PC-3 (cell line): ENCODE data around the gene EXO1. TPM values are rescaled to one million over a fixed set of nuclear protein-coding genes. Genes with fewer than 3 reads are reported as not detected.

ENCODE experiments used
- ATAC-seq: fragments of 200-7000 bp; cut with Tn5 transposase; 2 replicates; pipeline ENCODE4 v1.9.1; 2020; ENCODE audit warnings: mild to moderate bottlenecking, moderate library complexity
- BruUV-seq: library from RNA; stranded (reverse); fragments of 400-500 nt; replicated peaks from 2 replicates; lab custom pipeline; 2021; lab: Mats Ljungman, UMichigan
- CTCF ChIA-PET: fragments of 300-600 bp; sonication (Branson Sonifier 250); formaldehyde crosslinking; loops from one replicate; lab custom pipeline; 2022; ENCODE audit warnings: antibody characterized with exemption; lab: Charles Lee
- POLR2A ChIA-PET: fragments of 300-600 bp; sonication (Branson Sonifier 250); formaldehyde crosslinking; loops from one replicate; lab custom pipeline; 2022; ENCODE audit warnings: antibody characterized with exemption; ENCODE audit not compliant: unreplicated experiment; lab: Charles Lee
- DNase-seq: peaks from one replicate; pipeline ENCODE4 v3.0.0-alpha.2; 2015
- H2AFZ ChIP-seq: fragments of 300-600 bp; sonication (generic); 2 replicates; pipeline ENCODE4 v1.6.0; 2016; ENCODE audit warnings: antibody characterized with exemption, low read length
- H3F3A ChIP-seq: fragments of 300-600 bp; sonication (generic); one replicate; pipeline ENCODE4 v1.6.0; 2017; ENCODE audit warnings: antibody characterized with exemption, low read length, control low read depth, mild to moderate bottlenecking; ENCODE audit not compliant: unreplicated experiment
- H3K27ac ChIP-seq: fragments of 300-600 bp; sonication (generic); 2 replicates; pipeline ENCODE4 v1.5.1; 2016; ENCODE audit warnings: mild to moderate bottlenecking, low read length
- H3K27me3 ChIP-seq: fragments of 300-600 bp; sonication (generic); 2 replicates; pipeline ENCODE4 v1.6.1; 2016; ENCODE audit warnings: low read length, mixed read lengths
- H3K36me3 ChIP-seq: fragments of 300-600 bp; sonication (generic); 2 replicates; pipeline ENCODE4 v1.6.1; 2016; ENCODE audit warnings: low read depth, mixed run types, low read length, mixed read lengths
- H3K4me1 ChIP-seq: fragments of 300-600 bp; sonication (generic); 2 replicates; pipeline ENCODE4 v1.5.1; 2016; ENCODE audit warnings: low read length; ENCODE audit not compliant: insufficient read depth
- H3K4me2 ChIP-seq: fragments of 300-600 bp; sonication (generic); 2 replicates; pipeline ENCODE4 v1.6.0; 2016; ENCODE audit warnings: low read length
- H3K4me3 ChIP-seq: fragments of 300-600 bp; sonication (generic); 2 replicates; pipeline ENCODE4 v1.5.1; 2016; ENCODE audit warnings: mild to moderate bottlenecking, low read length, mixed read lengths
- H3K79me2 ChIP-seq: fragments of 300-600 bp; sonication (generic); 2 replicates; pipeline ENCODE4 v1.6.1; 2017; ENCODE audit warnings: low read length, mixed read lengths
- H3K9ac ChIP-seq: fragments of 300-600 bp; sonication (generic); 2 replicates; pipeline ENCODE4 v1.6.0; 2016; ENCODE audit warnings: mild to moderate bottlenecking, low read length
- H3K9me2 ChIP-seq: fragments of 300-600 bp; sonication (generic); replicated peaks from 2 replicates; pipeline ENCODE4 v1.6.1; 2016; ENCODE audit warnings: mixed run types, low read length, mixed read lengths
- H3K9me3 ChIP-seq: fragments of 300-600 bp; sonication (generic); 2 replicates; pipeline ENCODE4 v1.6.1; 2016; ENCODE audit warnings: low read length, mixed read lengths
- H4K20me1 ChIP-seq: fragments of 300-600 bp; sonication (generic); 2 replicates; pipeline ENCODE4 v1.6.1; 2016; ENCODE audit warnings: low read length, mixed read lengths
- EZH2 ChIP-seq: fragments of 300-600 bp; sonication (generic); IDR thresholded peaks from one replicate; pipeline ENCODE4 v1.6.1; 2017; ENCODE audit warnings: antibody characterized with exemption, mild to moderate bottlenecking, low read length; ENCODE audit not compliant: unreplicated experiment
- EZH2phosphoT487 ChIP-seq: fragments of 300-600 bp; sonication (generic); IDR thresholded peaks from 2 replicates; pipeline ENCODE4 v1.6.1; 2018; ENCODE audit warnings: mild to moderate bottlenecking, antibody characterized with exemption, low read length, borderline replicate concordance
- intact Hi-C: fragments of 100-400 bp; cut with micrococcal nuclease; formaldehyde crosslinking; loops from 2 replicates; pipeline ENCODE4 v1.9.0; 2023
- total RNA-seq: library from RNA; depleted of rRNA; stranded (reverse); fragments of >200 nt; gene quantifications from 2 replicates; pipeline ENCODE4 v1.2.3, GENCODE V29; 2014
- TF ChIP-seq, protein P1 (sequence below): fragments of 300-600 bp; sonication (generic); conservative IDR thresholded peaks from 2 replicates; pipeline ENCODE4 v1.5.1; 2017; ENCODE audit warnings: antibody characterized with exemption, low read depth, mild to moderate bottlenecking, low read length

The EXO1 gene
- total RNA-seq, 1 experiment from 2014 or later, result 41.3 TPM

DNA sequence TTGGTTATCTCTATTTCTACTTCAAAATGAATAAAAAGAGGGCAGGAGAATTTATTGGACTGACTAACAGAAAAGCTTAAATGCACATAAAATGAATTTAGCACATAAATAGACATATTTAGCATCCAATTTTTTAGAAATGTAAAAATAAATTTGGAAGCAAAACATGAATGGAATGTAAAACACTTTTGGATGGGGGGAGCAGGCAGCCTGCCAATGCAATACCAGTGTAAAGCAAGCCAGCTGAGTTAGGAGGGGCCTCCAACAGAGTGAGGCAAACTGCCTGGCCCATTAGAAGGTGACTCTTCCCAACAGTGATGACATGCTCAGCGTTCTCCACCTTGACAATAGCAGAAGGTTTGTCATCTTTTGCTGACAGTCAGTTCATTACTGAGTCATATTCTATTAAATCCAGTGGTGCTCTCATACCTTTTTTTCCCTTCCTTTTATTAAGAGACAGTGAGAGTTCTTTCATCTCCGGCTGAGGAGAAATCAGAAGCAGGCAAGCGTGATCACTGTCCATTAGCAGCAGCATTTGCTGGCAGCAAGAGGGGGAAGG, 19.5 kb upstream of the EXO1 start:
- H3K9me3 ChIP-seq, result no peaks in the 10 kb centered on the region
- no peak overlapping the region for H3K4me3 ChIP-seq
- no peaks in the 10 kb centered on the region for H3K9me2 ChIP-seq
- BruUV-seq, result no TSS peak
- no peaks in the 10 kb centered on the region for H3K79me2 ChIP-seq
- 0 out of 2 replicates have a peak overlapping the region, but pooled peaks have one; percentile 11 for H2AFZ ChIP-seq
- POLR2A ChIA-PET, result no interaction called here
- no peak overlapping the region for H3K9ac ChIP-seq
- intact Hi-C loops, result loop anchor here (10.0 kb wide), 1 partner anchor 404 kb away; no protein-coding TSS in a partner anchor
- H3K27ac ChIP-seq, result no peak overlapping the region
- H3K36me3 ChIP-seq, result no peaks in the 10 kb centered on the region
- no peaks in the 10 kb centered on the region for H3F3A ChIP-seq
- peaks cover 15% of the 10 kb centered on the region for H3K4me1 ChIP-seq
- TF ChIP-seq, protein P1, sequence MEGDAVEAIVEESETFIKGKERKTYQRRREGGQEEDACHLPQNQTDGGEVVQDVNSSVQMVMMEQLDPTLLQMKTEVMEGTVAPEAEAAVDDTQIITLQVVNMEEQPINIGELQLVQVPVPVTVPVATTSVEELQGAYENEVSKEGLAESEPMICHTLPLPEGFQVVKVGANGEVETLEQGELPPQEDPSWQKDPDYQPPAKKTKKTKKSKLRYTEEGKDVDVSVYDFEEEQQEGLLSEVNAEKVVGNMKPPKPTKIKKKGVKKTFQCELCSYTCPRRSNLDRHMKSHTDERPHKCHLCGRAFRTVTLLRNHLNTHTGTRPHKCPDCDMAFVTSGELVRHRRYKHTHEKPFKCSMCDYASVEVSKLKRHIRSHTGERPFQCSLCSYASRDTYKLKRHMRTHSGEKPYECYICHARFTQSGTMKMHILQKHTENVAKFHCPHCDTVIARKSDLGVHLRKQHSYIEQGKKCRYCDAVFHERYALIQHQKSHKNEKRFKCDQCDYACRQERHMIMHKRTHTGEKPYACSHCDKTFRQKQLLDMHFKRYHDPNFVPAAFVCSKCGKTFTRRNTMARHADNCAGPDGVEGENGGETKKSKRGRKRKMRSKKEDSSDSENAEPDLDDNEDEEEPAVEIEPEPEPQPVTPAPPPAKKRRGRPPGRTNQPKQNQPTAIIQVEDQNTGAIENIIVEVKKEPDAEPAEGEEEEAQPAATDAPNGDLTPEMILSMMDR, result no peak
- no peak for TF ChIP-seq EZH2phosphoT487
- no peak for TF ChIP-seq EZH2
- H3K4me2 ChIP-seq, result peak overlapping the region; percentile 32
- no peaks in the 10 kb centered on the region for H4K20me1 ChIP-seq
- ATAC-seq (peak; percentile 100), DNase-seq (peak; percentile 82)
- CTCF ChIA-PET, result no interaction called here
- H3K27me3 ChIP-seq, result no peaks in the 10 kb centered on the region

- Histone ChIP-seq H3K79me2 (no peaks in the 10 kb centered on the region), H3K9ac (no peak overlapping the region), H2AFZ (no peak overlapping the region), H3F3A (no peaks in the 10 kb centered on the region), H3K27me3 (no peaks in the 10 kb centered on the region), H4K20me1 (no peaks in the 10 kb centered on the region), H3K27ac (no peak overlapping the region), H3K4me3 (no peak overlapping the region), H3K36me3 (no peaks in the 10 kb centered on the region), H3K9me2 (no peaks in the 10 kb centered on the region), H3K4me2 (no peak overlapping the region), H3K9me3 (no peaks in the 10 kb centered on the region), H3K4me1 (peaks cover 15% of the 10 kb centered on the region)
- ChIA-PET POLR2A (no interaction called here), CTCF (no interaction called here)
- no peak for TF ChIP-seq EZH2phosphoT487
- TF ChIP-seq EZH2, result no peak
- TF ChIP-seq, protein P1, result no peak
- intact Hi-C loops, result loop anchor here (10.0 kb wide), 1 partner anchor 405 kb away; no protein-coding TSS in a partner anchor
- BruUV-seq, result no TSS peak
- ATAC-seq, result no peak
- DNase-seq, result no peak
Observed at GRCh38 chr1:241829468-241829867, 18.5 kb upstream of the EXO1 start.

GRCh38 chr1:241834733-241835377, 13.1 kb upstream of the EXO1 start:
- Histone ChIP-seq H3K9me3 (no peaks in the 10 kb centered on the region), H3K9me2 (no peaks in the 10 kb centered on the region), H3K4me2 (no peak overlapping the region), H2AFZ (no peak overlapping the region), H3K4me1 (peaks cover 28% of the 10 kb centered on the region), H3F3A (no peaks in the 10 kb centered on the region), H3K79me2 (no peaks in the 10 kb centered on the region), H3K27me3 (no peaks in the 10 kb centered on the region), H3K9ac (no peak overlapping the region), H3K36me3 (no peaks in the 10 kb centered on the region), H3K4me3 (no peak overlapping the region), H3K27ac (no peak overlapping the region), H4K20me1 (no peaks in the 10 kb centered on the region)
- peak; percentile 76 for DNase-seq
- CTCF ChIA-PET, result no interaction called here
- POLR2A ChIA-PET, result no interaction called here
- no peak for TF ChIP-seq EZH2phosphoT487
- TF ChIP-seq EZH2, result no peak
- TF ChIP-seq, protein P1, result peak; percentile 93
- intact Hi-C loops, result loop anchor here (1.0 to 5.0 kb wide), 4 partner anchors 118 to 304 kb away; no protein-coding TSS in a partner anchor
- BruUV-seq, result no TSS peak
- peak; percentile 52 for ATAC-seq
